Endothelial cell of umbilical vein (primary cell): ENCODE results near the gene MYCBP2. TPM values are rescaled to one million over a fixed set of nuclear protein-coding genes. Genes with fewer than 3 reads are reported as not detected.

Experiments used
- BruUV-seq: library from RNA; stranded (reverse); fragments of 400-500 nt; replicated peaks from 2 replicates; lab custom pipeline; 2021; lab: Mats Ljungman, UMichigan
- CTCF ChIA-PET: fragments of 300-600, 350-600 bp; sonication (Branson Sonifier 250); formaldehyde crosslinking; loops from one replicate; lab custom pipeline; 2021; ENCODE audit warnings: antibody characterized with exemption, inconsistent platforms; lab: Charles Lee
- POLR2A ChIA-PET: fragments of 300-600, 350-600 bp; sonication (Branson Sonifier 250); formaldehyde crosslinking; loops from one replicate; lab custom pipeline; 2021; ENCODE audit warnings: antibody characterized with exemption, inconsistent platforms; lab: Charles Lee
- DNase-seq: peaks from one replicate; pipeline ENCODE4 v3.0.0-alpha.2; 2011; ENCODE audit warnings: low read depth, low spot score
- FAIRE-seq: peaks from 2 replicates; lab custom pipeline; 2011; peaks lifted over from hg19 to GRCh38; lab: Jason Lieb, UNC
- H2AFZ ChIP-seq: 2 replicates; pipeline ENCODE4 v1.6.0; 2012; ENCODE audit warnings: low read depth, low read length, control low read depth, inconsistent platforms
- H3K27ac ChIP-seq: 2 replicates; pipeline ENCODE4 v1.5.1; 2011; ENCODE audit warnings: low read depth, mild to moderate bottlenecking, control low read depth, low read length, moderate library complexity; ENCODE audit not compliant: insufficient read depth
- H3K27me3 ChIP-seq, 2 experiments: 2 replicates each; pipeline versions ENCODE4 v1.6.0 to v1.6.1; 2011; ENCODE audit warnings: low read length in 2 of 2, mixed read lengths in 1 of 2; ENCODE audit not compliant: control insufficient read depth in 2 of 2, insufficient read depth in 2 of 2
- H3K36me3 ChIP-seq, 2 experiments: 2 replicates in 1 of 2; 3 replicates in 1 of 2; pipeline ENCODE4 v1.5.1; 2011; ENCODE audit warnings: low read length in 2 of 2, mild to moderate bottlenecking in 1 of 2, moderate library complexity in 1 of 2; ENCODE audit not compliant: control insufficient read depth in 2 of 2, insufficient read depth in 2 of 2; ENCODE audit errors: extremely low read depth in 1 of 2
- H3K4me1 ChIP-seq: 3 replicates; pipeline ENCODE4 v1.5.1; 2011; ENCODE audit warnings: mild to moderate bottlenecking, low read length; ENCODE audit not compliant: control insufficient read depth, insufficient read depth; ENCODE audit errors: extremely low read depth
- H3K4me2 ChIP-seq: 2 replicates; pipeline ENCODE4 v1.6.1; 2011; ENCODE audit warnings: low read length, control low read depth, mixed read lengths; ENCODE audit not compliant: insufficient read depth
- H3K4me3 ChIP-seq, 3 experiments: fragments of 200-600 bp in 1 of 3; sonication (generic), shearing (Covaris generic) in 1 of 3; replicated peaks in 1 of 3; 2 replicates each; pipeline ENCODE4 v1.5.1; 2011 to 2016; ENCODE audit warnings: control low read depth in 3 of 3, low read length in 3 of 3, mild to moderate bottlenecking in 2 of 3, inconsistent platforms in 1 of 3, low read depth in 1 of 3, moderate library complexity in 1 of 3; ENCODE audit not compliant: insufficient read depth in 1 of 3
- H3K79me2 ChIP-seq: 2 replicates; pipeline ENCODE4 v1.6.0; 2012; ENCODE audit warnings: low read length, inconsistent platforms; ENCODE audit not compliant: control insufficient read depth, insufficient read depth
- H3K9ac ChIP-seq: replicated peaks from 2 replicates; pipeline ENCODE3; 2011; ENCODE audit warnings: low read length, control low read depth; ENCODE audit not compliant: insufficient read depth; ENCODE audit errors: extremely low read depth
- H3K9me1 ChIP-seq: replicated peaks from 3 replicates; pipeline ENCODE4 v1.6.0; 2011; ENCODE audit warnings: mild to moderate bottlenecking, low read length; ENCODE audit not compliant: control insufficient read depth, insufficient read depth; ENCODE audit errors: extremely low read depth
- H3K9me3 ChIP-seq: replicated peaks from 2 replicates; pipeline ENCODE4 v1.5.1; 2012; ENCODE audit warnings: low read length, inconsistent platforms; ENCODE audit not compliant: control insufficient read depth, insufficient read depth
- H4K20me1 ChIP-seq: replicated peaks from 2 replicates; pipeline ENCODE3; 2011; ENCODE audit warnings: mild to moderate bottlenecking, low read length; ENCODE audit not compliant: control insufficient read depth, insufficient read depth; ENCODE audit errors: extremely low read depth
- EZH2 ChIP-seq: IDR thresholded peaks from 2 replicates; pipeline ENCODE4 v1.6.1; 2012; ENCODE audit warnings: borderline replicate concordance, low read depth, mild to moderate bottlenecking, moderate library complexity, low read length, inconsistent platforms; ENCODE audit not compliant: severe bottlenecking
- FOS ChIP-seq: IDR thresholded peaks from 2 replicates; pipeline ENCODE4 v1.6.1; 2011; ENCODE audit warnings: mild to moderate bottlenecking, low read length, moderate library complexity, borderline replicate concordance; ENCODE audit not compliant: insufficient read depth
- GATA2 ChIP-seq: IDR thresholded peaks from 2 replicates; pipeline ENCODE4 v1.7.0; 2011; ENCODE audit warnings: low read depth, mild to moderate bottlenecking, moderate library complexity, mixed read lengths, low read length; ENCODE audit not compliant: insufficient read length, insufficient read depth
- JUN ChIP-seq: IDR thresholded peaks from 2 replicates; pipeline ENCODE4 v1.6.1; 2011; ENCODE audit warnings: borderline replicate concordance, low read depth; ENCODE audit not compliant: insufficient read length, insufficient read depth
- MYC ChIP-seq: IDR thresholded peaks from one replicate; pipeline ENCODE4 v1.6.1; 2011; ENCODE audit warnings: mild to moderate bottlenecking, low read depth, low read length
- POLR2A ChIP-seq: IDR thresholded peaks from 2 replicates; pipeline ENCODE4 v1.6.1; 2012; ENCODE audit warnings: low read depth, mild to moderate bottlenecking, control low read depth, low read length
- POLR2AphosphoS5 ChIP-seq: IDR thresholded peaks from 2 replicates; pipeline ENCODE4 v1.6.1; 2012; ENCODE audit warnings: low read depth, mild to moderate bottlenecking, control low read depth, low read length, moderate library complexity; ENCODE audit not compliant: insufficient read depth
- dilution Hi-C: fragments of 300-500 bp; cut with MboI; formaldehyde crosslinking; loops from one replicate; pipeline ENCODE4 v1.15.0; 2019; ENCODE audit warnings: low sequenced_read_pairs; ENCODE audit not compliant: extremely low pct_ligation_motif_present
- intact Hi-C: fragments of 100-400 bp; cut with micrococcal nuclease; formaldehyde crosslinking; loops from one replicate; pipeline ENCODE4 v1.10.0; 2022
- polyA plus RNA-seq, 4 experiments: library from polyadenylated mRNA; depleted of rRNA in 3 of 4; stranded (reverse) in 3 of 4; unstranded in 1 of 4; fragments of >200 nt; gene quantifications; 2 replicates each; pipeline versions ENCODE4 v1.2.1 to v1.2.3, GENCODE V29; 2011 to 2012; ENCODE audit warnings: missing spikeins in 1 of 4
- total RNA-seq: library from RNA; stranded (reverse); gene quantifications from 2 replicates; pipeline ENCODE4 v1.2.3, GENCODE V29; 2021
- TF ChIP-seq, protein P1 (sequence below): IDR thresholded peaks from 2 replicates; pipeline ENCODE4 v1.6.1; 2011; ENCODE audit not compliant: insufficient read depth, insufficient read length
- TF ChIP-seq, protein P2 (sequence below), 2 donors: IDR thresholded peaks; 1 replicate in 1 of 2; 2 replicates in 1 of 2; pipeline ENCODE4 v1.5.1; 2011; ENCODE audit warnings: low read length in 2 of 2, mild to moderate bottlenecking in 2 of 2, moderate library complexity in 2 of 2, control low read depth in 1 of 2, inconsistent platforms in 1 of 2, low read depth in 1 of 2; ENCODE audit not compliant: insufficient read depth in 1 of 2; ENCODE audit errors: extremely low read depth in 1 of 2

Gene MYCBP2
- total and polyA plus RNA-seq, 2 donors (not counting 3 experiments of a cell fraction or from before 2014, with no cell fraction given), result 30.5 to 89.8 TPM

DNA sequence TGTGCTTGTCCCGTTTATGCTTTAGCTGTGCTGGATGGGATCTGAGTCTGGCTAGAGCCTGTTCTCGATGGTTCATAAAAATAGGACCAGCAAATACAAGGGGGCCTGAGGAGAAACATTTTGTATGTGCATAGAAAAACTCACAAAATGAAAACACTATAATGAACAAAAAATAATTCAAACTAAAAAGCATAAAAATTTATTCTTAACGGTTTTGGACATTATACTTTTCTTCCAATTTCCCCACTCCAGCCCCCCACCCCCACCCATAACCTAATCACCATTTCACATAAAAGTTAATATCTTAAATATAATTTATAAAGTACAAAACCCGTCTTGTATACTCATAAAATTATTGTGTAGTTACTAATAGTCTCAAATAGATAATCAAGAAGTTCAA, 93.7 kb downstream of the MYCBP2 start:
- Histone ChIP-seq H3K9ac (no peak overlapping the region), H3K9me1 (no peaks in the 10 kb centered on the region), H3K9me3 (no peaks in the 10 kb centered on the region), H2AFZ (no peak overlapping the region), H3K27ac (no peak overlapping the region), H3K27me3 (no peaks in the 10 kb centered on the region), H3K4me2 (no peak overlapping the region), H3K79me2 (no peaks in the 10 kb centered on the region), H3K4me1 (no peaks in the 10 kb centered on the region), H3K36me3 (peaks cover 0 to 2% of the 10 kb centered on the region in 2 experiments), H4K20me1 (no peaks in the 10 kb centered on the region), H3K4me3 (no peak overlapping the region)
- ChIA-PET POLR2A (no interaction called here), CTCF (interaction anchor here (1.7 kb wide), 1 partner anchor 9 kb away, joined by 4 read pairs; no protein-coding TSS in a partner anchor)
- no TSS peak for BruUV-seq
- FAIRE-seq, result no peak
- dilution Hi-C loops, result no loop called here
- intact Hi-C loops, result no loop called here
- DNase-seq, result no peak
- TF ChIP-seq, protein P1, sequence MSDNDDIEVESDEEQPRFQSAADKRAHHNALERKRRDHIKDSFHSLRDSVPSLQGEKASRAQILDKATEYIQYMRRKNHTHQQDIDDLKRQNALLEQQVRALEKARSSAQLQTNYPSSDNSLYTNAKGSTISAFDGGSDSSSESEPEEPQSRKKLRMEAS, result no peak
- TF ChIP-seq, protein P2, sequence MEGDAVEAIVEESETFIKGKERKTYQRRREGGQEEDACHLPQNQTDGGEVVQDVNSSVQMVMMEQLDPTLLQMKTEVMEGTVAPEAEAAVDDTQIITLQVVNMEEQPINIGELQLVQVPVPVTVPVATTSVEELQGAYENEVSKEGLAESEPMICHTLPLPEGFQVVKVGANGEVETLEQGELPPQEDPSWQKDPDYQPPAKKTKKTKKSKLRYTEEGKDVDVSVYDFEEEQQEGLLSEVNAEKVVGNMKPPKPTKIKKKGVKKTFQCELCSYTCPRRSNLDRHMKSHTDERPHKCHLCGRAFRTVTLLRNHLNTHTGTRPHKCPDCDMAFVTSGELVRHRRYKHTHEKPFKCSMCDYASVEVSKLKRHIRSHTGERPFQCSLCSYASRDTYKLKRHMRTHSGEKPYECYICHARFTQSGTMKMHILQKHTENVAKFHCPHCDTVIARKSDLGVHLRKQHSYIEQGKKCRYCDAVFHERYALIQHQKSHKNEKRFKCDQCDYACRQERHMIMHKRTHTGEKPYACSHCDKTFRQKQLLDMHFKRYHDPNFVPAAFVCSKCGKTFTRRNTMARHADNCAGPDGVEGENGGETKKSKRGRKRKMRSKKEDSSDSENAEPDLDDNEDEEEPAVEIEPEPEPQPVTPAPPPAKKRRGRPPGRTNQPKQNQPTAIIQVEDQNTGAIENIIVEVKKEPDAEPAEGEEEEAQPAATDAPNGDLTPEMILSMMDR (IDR thresholded peaks at IDR 0.05; ENCODE audit: extremely low read depth in 1 of 2, insufficient read depth in 1 of 2, low read depth in 1 of 2, low read length in 2 of 2), result no peak
- TF ChIP-seq EZH2 (no peak), POLR2AphosphoS5 (no peak), POLR2A (no peak), JUN (no peak), MYC (no peak), GATA2 (no peak), FOS (no peak)
